SU-DHL-6 (cell line): ENCODE data around the gene SIX6.
"Not testable (repeated sequence)": the region's sequence is repeated elsewhere in the genome, so short reads cannot be mapped to it uniquely, and the experiment has no call there.

ENCODE experiments used
- H2AFZ ChIP-seq: fragments of 200-600 bp; sonication (generic); 2 replicates; pipeline ENCODE4 v1.6.1; 2014; ENCODE audit warnings: low read depth, mild to moderate bottlenecking, moderate library complexity, mixed read lengths, antibody characterized with exemption, low read length; ENCODE audit not compliant: severe bottlenecking
- H3F3A ChIP-seq: fragments of 200-600 bp; shearing (Covaris generic); 2 replicates; pipeline ENCODE4 v1.6.0; 2016; ENCODE audit warnings: antibody characterized with exemption, mild to moderate bottlenecking; ENCODE audit not compliant: insufficient read depth
- H3K27ac ChIP-seq: fragments of 200-600 bp; sonication (generic); 2 replicates; pipeline ENCODE4 v1.5.1; 2016; ENCODE audit warnings: low read depth, mild to moderate bottlenecking, low read length, moderate library complexity, mixed read lengths
- H3K27me3 ChIP-seq: fragments of 200-600 bp; sonication (generic), shearing (Covaris generic); 2 replicates; pipeline ENCODE4 v1.6.0; 2014; ENCODE audit warnings: mild to moderate bottlenecking, low read length
- H3K36me3 ChIP-seq: fragments of 200-600 bp; sonication (generic); 2 replicates; pipeline ENCODE4 v1.6.1; 2014; ENCODE audit warnings: mild to moderate bottlenecking, low read length, mixed read lengths
- H3K4me2 ChIP-seq: fragments of 300-600, 200-600 bp; shearing (Covaris generic), sonication (generic); 2 replicates; pipeline ENCODE4 v1.6.0; 2014; ENCODE audit warnings: low read length, low read depth, mild to moderate bottlenecking; ENCODE audit not compliant: poor library complexity, severe bottlenecking
- H3K4me3 ChIP-seq: fragments of 200-600 bp; sonication (generic); 2 replicates; pipeline ENCODE4 v1.5.1; 2014; ENCODE audit warnings: antibody characterized with exemption, low read length, mild to moderate bottlenecking, mixed read lengths; ENCODE audit not compliant: insufficient read depth, poor library complexity, severe bottlenecking
- H3K79me2 ChIP-seq: fragments of 200-600 bp; sonication (generic); 2 replicates; pipeline ENCODE4 v1.6.1; 2014; ENCODE audit warnings: mild to moderate bottlenecking, low read length, moderate library complexity; ENCODE audit not compliant: insufficient read depth
- H3K9ac ChIP-seq: fragments of 200-600 bp; sonication (generic); 2 replicates; pipeline ENCODE4 v1.7.0; 2014; ENCODE audit warnings: mild to moderate bottlenecking, low read length
- H3K9me2 ChIP-seq: fragments of 200-600 bp; sonication (generic); replicated peaks from 2 replicates; pipeline ENCODE4 v1.6.1; 2014; ENCODE audit warnings: low read length; ENCODE audit not compliant: insufficient read depth
- H3K9me3 ChIP-seq: fragments of 200-600 bp; sonication (generic); 2 replicates; pipeline ENCODE4 v1.6.1; 2014; ENCODE audit warnings: low read length, mixed read lengths; ENCODE audit not compliant: insufficient read depth
- H4K20me1 ChIP-seq: fragments of 200-600 bp; sonication (generic); 2 replicates; pipeline ENCODE4 v1.6.1; 2014; ENCODE audit warnings: low read depth, mild to moderate bottlenecking, antibody characterized with exemption, low read length, moderate library complexity, mixed read lengths
- CTCF ChIP-seq: fragments of 200-600 bp; sonication (generic); IDR thresholded peaks from one replicate; pipeline ENCODE4 v1.5.1; 2017; ENCODE audit warnings: antibody characterized with exemption, mild to moderate bottlenecking, low read length, moderate library complexity; ENCODE audit not compliant: insufficient read depth, poor library complexity, severe bottlenecking
- EZH2phosphoT487 ChIP-seq: fragments of 200-600 bp; sonication (generic), shearing (Covaris generic); conservative IDR thresholded peaks from 2 replicates; pipeline ENCODE4 v1.6.1; 2018; ENCODE audit warnings: mild to moderate bottlenecking, antibody characterized with exemption, low read length, moderate library complexity, mixed read lengths

Gene SIX6

GRCh38 chr14:60508707-60509437, at the start of gene SIX6:
Gene SIX6, plus strand, starts transcription at chr14:60509146. Its CDS starts 253 bp downstream, at chr14:60509399.
- no peaks in the 10 kb centered on the region for H3K36me3 ChIP-seq
- no peak within 1 kb of the TSS for H3K9ac ChIP-seq
- no peak within 1 kb of the TSS for H3K4me3 ChIP-seq

GRCh38 chr14:60480248-60480647, 28.7 kb upstream of the SIX6 start:
- not testable (repeated sequence) for H3K27ac ChIP-seq, H3K79me2 ChIP-seq, H2AFZ ChIP-seq, H3K27me3 ChIP-seq, H3K9me3 ChIP-seq, H3K4me2 ChIP-seq, H3K9me2 ChIP-seq, H3K36me3 ChIP-seq, H4K20me1 ChIP-seq, H3F3A ChIP-seq, H3K4me3 ChIP-seq, H3K9ac ChIP-seq

More at GRCh38 chr14:60508707-60509437, at the start of gene SIX6:
- TF ChIP-seq EZH2phosphoT487 (no peak), CTCF (no peak)
- Histone ChIP-seq H3K27me3 (no peaks in the 10 kb centered on the region), H3K9me3 (no peaks in the 10 kb centered on the region), H3K27ac (no peak within 1 kb of the TSS), H3K4me2 (no peak within 1 kb of the TSS), H4K20me1 (no peaks in the 10 kb centered on the region), H3F3A (no peaks in the 10 kb centered on the region), H3K9me2 (no peaks in the 10 kb centered on the region), H3K79me2 (no peaks in the 10 kb centered on the region), H2AFZ (no peak within 1 kb of the TSS)

GRCh38 chr14:60482743-60483142, 26.2 kb upstream of the SIX6 start:
- Histone ChIP-seq H3K4me2 (no peak overlapping the region), H3K4me3 (no peak overlapping the region), H3F3A (no peaks in the 10 kb centered on the region), H3K27me3 (no peaks in the 10 kb centered on the region), H3K9me3 (0 out of 2 replicates have a peak, but pooled peaks cover 5% of the 10 kb centered on the region), H3K9me2 (no peaks in the 10 kb centered on the region), H4K20me1 (no peaks in the 10 kb centered on the region), H2AFZ (no peak overlapping the region), H3K9ac (no peak overlapping the region), H3K36me3 (no peaks in the 10 kb centered on the region), H3K79me2 (no peaks in the 10 kb centered on the region), H3K27ac (no peak overlapping the region)
- no peak for TF ChIP-seq CTCF
- no peak for TF ChIP-seq EZH2phosphoT487

GRCh38 chr14:60485057-60485597, 23.8 kb upstream of the SIX6 start:
- Histone ChIP-seq H3F3A (no peaks in the 10 kb centered on the region), H3K9ac (no peak overlapping the region), H3K79me2 (no peaks in the 10 kb centered on the region), H3K27ac (no peak overlapping the region), H3K4me3 (no peak overlapping the region), H2AFZ (no peak overlapping the region), H3K9me3 (0 out of 2 replicates have a peak, but pooled peaks cover 5% of the 10 kb centered on the region), H3K9me2 (no peaks in the 10 kb centered on the region), H3K27me3 (no peaks in the 10 kb centered on the region), H3K36me3 (no peaks in the 10 kb centered on the region), H4K20me1 (no peaks in the 10 kb centered on the region), H3K4me2 (no peak overlapping the region)
- no peak for TF ChIP-seq EZH2phosphoT487
- TF ChIP-seq CTCF, result no peak
